PFSK-1 (cell line): Measurements from ENCODE around the gene PAPPA.

Experiments
- FOXP2 ChIP-seq: optimal IDR thresholded peaks from 2 replicates; pipeline ENCODE3; 2011; ENCODE audit warnings: borderline replicate concordance, control low read depth, inconsistent platforms; ENCODE audit not compliant: insufficient read depth; ENCODE audit errors: extremely low read length, extremely low read depth
- POLR2AphosphoS5 ChIP-seq: IDR thresholded peaks from 2 replicates; pipeline ENCODE4 v1.6.1; 2012; ENCODE audit warnings: low read depth, mild to moderate bottlenecking, control low read depth, low read length, moderate library complexity
- SIN3A ChIP-seq: IDR thresholded peaks from 2 replicates; pipeline ENCODE4 v1.6.1; 2012; ENCODE audit warnings: mild to moderate bottlenecking, low read length, moderate library complexity, borderline replicate concordance; ENCODE audit not compliant: insufficient read depth
- TAF1 ChIP-seq: IDR thresholded peaks from 2 replicates; pipeline ENCODE4 v1.6.1; 2012; ENCODE audit warnings: low read length, control low read depth, borderline replicate concordance; ENCODE audit not compliant: insufficient read depth
- TF ChIP-seq, protein P1 (sequence below), 2 experiments: IDR thresholded peaks; 2 replicates each; pipeline versions ENCODE4 v1.6.1 to v1.8.0; 2011 to 2012; ENCODE audit warnings: low read depth in 2 of 2, low read length in 2 of 2, control low read depth in 1 of 2, inconsistent platforms in 1 of 2, mild to moderate bottlenecking in 1 of 2, moderate library complexity in 1 of 2; ENCODE audit not compliant: insufficient read depth in 1 of 2

The PAPPA gene

DNA sequence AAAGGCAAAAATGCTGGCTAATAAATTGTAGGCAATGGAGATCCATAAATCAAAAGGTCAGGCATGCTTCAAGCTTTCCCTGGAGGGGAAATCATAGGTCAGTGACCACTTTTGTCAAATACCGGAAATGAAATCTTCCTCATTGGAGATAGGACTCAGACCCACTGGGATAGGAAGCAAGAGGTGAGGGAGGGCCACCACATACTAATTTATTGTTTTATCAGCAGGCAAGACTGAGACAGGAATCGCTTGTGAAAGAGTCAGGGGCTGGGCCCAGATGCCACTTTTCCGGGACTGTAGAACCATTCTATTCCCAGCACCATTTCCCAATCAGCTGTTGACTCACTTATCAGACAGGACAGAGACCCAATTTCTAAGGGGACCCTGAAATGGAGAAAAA, 277.3 kb downstream of the PAPPA start:
- TF ChIP-seq TAF1, result no peak
- no peak for TF ChIP-seq SIN3A
- TF ChIP-seq, protein P1, sequence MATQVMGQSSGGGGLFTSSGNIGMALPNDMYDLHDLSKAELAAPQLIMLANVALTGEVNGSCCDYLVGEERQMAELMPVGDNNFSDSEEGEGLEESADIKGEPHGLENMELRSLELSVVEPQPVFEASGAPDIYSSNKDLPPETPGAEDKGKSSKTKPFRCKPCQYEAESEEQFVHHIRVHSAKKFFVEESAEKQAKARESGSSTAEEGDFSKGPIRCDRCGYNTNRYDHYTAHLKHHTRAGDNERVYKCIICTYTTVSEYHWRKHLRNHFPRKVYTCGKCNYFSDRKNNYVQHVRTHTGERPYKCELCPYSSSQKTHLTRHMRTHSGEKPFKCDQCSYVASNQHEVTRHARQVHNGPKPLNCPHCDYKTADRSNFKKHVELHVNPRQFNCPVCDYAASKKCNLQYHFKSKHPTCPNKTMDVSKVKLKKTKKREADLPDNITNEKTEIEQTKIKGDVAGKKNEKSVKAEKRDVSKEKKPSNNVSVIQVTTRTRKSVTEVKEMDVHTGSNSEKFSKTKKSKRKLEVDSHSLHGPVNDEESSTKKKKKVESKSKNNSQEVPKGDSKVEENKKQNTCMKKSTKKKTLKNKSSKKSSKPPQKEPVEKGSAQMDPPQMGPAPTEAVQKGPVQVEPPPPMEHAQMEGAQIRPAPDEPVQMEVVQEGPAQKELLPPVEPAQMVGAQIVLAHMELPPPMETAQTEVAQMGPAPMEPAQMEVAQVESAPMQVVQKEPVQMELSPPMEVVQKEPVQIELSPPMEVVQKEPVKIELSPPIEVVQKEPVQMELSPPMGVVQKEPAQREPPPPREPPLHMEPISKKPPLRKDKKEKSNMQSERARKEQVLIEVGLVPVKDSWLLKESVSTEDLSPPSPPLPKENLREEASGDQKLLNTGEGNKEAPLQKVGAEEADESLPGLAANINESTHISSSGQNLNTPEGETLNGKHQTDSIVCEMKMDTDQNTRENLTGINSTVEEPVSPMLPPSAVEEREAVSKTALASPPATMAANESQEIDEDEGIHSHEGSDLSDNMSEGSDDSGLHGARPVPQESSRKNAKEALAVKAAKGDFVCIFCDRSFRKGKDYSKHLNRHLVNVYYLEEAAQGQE (IDR thresholded peaks at IDR 0.05; ENCODE audit: insufficient read depth in 1 of 2, low read depth in 2 of 2, low read length in 2 of 2), result no peak
- no peak for TF ChIP-seq POLR2AphosphoS5
- no peak for TF ChIP-seq FOXP2

DNA sequence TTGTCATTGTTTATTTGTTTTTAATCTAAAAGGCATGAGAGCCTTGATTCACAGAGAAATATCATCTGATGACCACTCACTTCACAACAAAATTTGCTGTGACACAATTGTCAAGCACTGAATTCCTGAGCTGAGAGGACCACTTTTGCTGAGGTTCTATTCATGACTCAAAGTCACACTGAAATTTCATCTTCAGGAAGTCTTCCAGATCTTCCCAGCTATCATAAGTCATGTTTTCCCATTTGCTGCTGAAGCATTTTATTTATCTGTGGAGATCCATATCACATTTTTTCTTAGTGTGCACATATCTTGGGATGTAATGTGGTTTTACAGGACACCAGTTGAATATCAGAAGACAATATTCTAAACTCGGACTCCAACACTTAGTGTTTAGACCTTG, 278.5 kb downstream of the PAPPA start:
- TF ChIP-seq, protein P1 (IDR thresholded peaks at IDR 0.05; ENCODE audit: insufficient read depth in 1 of 2, low read depth in 2 of 2, low read length in 2 of 2), result no peak
- TF ChIP-seq TAF1 (no peak), POLR2AphosphoS5 (no peak), SIN3A (no peak), FOXP2 (no peak)

DNA sequence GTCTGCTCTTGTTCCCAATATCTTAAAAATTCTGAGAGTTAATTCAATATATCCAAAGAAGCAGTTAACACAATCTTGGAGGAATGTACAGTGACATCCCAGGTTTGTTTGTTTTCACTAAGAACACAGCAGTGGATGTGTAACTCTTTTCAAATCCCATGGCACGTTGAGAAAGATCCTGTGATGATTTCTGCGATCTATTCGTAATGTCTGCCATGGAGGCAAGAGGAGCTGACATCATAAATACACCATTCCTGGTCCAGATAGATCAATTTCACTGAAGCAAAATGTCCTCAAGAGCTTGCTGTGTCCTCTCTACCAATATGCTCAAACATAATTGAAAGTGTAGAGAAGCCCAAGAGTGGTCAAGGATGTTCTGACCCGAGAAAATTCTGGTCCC, 280.7 kb downstream of the PAPPA start:
- TF ChIP-seq SIN3A, result no peak

DNA sequence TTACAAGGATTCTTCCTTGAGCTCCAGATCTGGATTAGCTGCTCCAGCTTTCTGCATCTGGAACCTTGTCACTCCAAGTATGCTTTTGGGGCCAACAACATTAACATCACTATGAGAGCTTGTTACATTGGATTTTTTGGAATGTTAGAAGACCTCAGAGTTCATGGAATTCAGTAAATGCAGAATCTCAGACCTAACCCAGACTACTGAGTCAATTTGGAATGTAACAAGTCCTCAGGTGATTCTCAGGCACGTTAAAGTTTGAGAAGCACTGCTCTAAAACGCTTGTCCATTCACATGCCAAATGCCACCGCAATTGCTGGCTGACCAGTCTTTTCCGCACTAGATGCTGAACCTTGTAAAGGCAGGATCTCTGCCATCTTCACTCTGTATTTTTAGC, 282.1 kb downstream of the PAPPA start:
- no peak for TF ChIP-seq FOXP2

DNA sequence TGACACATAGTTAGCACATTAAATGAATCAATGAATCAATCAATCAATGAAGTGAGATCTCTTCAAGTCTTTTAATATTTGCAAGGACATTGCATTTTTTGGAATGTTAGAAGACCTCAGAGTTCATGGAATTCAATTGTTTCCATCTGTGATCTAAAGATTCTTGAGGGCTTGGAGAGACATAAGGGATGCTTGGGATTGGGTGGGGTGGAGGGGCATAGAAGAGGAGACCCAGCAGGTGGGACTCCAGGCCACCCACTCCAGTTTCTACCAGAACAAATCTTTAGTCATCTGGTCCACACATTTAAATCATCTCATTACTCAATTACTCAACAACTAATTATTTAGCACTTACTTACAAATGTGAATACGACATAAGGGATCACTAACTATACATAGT, 282.5 kb downstream of the PAPPA start:
- no peak for TF ChIP-seq POLR2AphosphoS5
- TF ChIP-seq, protein P1 (IDR thresholded peaks at IDR 0.05; ENCODE audit: insufficient read depth in 1 of 2, low read depth in 2 of 2, low read length in 2 of 2), result no peak
- no peak for TF ChIP-seq TAF1
- TF ChIP-seq FOXP2, result no peak
- no peak for TF ChIP-seq SIN3A

DNA sequence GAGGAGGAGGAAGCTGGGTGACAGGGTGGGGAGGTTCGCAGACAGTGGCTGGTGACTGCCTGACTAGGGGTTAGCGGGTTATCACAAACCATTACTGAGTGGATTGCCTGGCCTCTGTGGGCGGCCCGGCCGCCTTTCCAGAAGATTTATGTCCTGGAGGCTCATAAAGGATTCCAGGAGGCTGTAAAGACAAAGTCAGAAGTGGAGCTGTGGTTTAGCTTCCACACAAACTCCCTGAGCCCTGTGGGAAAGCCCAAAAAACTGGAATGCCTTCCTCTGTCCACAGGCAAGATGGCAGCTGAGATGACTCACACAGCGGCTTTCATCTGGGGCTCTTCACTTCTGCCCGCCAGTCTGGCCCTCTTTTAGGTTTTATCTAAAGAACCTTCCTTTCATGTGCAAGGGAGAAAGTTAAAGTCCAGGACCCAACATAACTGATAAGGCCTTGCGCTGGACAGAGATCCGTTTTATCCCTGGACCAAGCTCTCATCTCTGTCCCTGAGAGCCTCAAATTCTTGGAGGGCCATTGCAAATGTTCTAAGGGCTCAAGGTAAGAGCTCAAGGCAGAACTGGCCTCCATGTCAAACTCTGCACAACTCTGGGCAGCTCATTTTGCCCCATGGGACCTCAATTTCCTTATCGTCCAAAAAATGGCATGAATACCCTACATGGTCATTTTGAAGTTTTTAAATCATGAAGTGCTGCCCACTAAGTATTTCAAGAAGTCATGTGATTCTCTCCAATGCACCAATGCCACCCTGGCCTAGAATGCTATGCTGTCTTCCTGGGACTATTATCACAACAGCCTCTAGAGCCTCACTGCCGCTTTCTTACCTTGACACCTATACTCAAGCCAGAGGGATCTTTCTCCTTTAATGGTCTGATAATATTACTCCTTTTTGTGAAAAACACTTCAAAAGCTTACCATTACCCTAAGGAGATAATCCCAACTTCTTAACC, 284.1 kb downstream of the PAPPA start:
- TF ChIP-seq FOXP2 (no peak), POLR2AphosphoS5 (no peak), TAF1 (no peak), SIN3A (no peak)
- TF ChIP-seq, protein P1 (IDR thresholded peaks at IDR 0.05; ENCODE audit: insufficient read depth in 1 of 2, low read depth in 2 of 2, low read length in 2 of 2), result no peak
